ENCODE data around the gene NRG3.

- no peak for TF ChIP-seq POLR2A (IDR thresholded peaks at IDR 0.05; ENCODE audit: low read depth, low read length)
- TF ChIP-seq, protein P1, sequence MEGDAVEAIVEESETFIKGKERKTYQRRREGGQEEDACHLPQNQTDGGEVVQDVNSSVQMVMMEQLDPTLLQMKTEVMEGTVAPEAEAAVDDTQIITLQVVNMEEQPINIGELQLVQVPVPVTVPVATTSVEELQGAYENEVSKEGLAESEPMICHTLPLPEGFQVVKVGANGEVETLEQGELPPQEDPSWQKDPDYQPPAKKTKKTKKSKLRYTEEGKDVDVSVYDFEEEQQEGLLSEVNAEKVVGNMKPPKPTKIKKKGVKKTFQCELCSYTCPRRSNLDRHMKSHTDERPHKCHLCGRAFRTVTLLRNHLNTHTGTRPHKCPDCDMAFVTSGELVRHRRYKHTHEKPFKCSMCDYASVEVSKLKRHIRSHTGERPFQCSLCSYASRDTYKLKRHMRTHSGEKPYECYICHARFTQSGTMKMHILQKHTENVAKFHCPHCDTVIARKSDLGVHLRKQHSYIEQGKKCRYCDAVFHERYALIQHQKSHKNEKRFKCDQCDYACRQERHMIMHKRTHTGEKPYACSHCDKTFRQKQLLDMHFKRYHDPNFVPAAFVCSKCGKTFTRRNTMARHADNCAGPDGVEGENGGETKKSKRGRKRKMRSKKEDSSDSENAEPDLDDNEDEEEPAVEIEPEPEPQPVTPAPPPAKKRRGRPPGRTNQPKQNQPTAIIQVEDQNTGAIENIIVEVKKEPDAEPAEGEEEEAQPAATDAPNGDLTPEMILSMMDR (conservative IDR thresholded peaks at IDR 0.05; ENCODE audit: low read depth, low read length) = no peak
- no peak for TF ChIP-seq MAFK (IDR thresholded peaks at IDR 0.05; ENCODE audit: low read depth, low read length)
Observed at GRCh38 chr10:82874671-82875070, 999.7 kb downstream of the NRG3 start.

Data from IMR-90 (cell line).